ENCODE measurements around the gene KLB. TPM values are rescaled to one million over a fixed set of nuclear protein-coding genes. Genes with fewer than 3 reads are reported as not detected.

KLB gene
- total RNA-seq, 2 donors from 2014 or later = 0.09 TPM; not detected in 1

- H3K27ac ChIP-seq (ENCODE audit: low read depth, low read length) = no peak overlapping the region
- peaks cover 33% of the 10 kb centered on the region for H3K9me3 Mint-ChIP-seq
- H3K4me3 Mint-ChIP-seq = no peak overlapping the region
- no peaks in the 10 kb centered on the region for H3K4me1 ChIP-seq (ENCODE audit: control insufficient read depth, insufficient read depth, low read length)
- H3K4me1 Mint-ChIP-seq = no peaks in the 10 kb centered on the region
- H3K9me3 ChIP-seq (ENCODE audit: control insufficient read depth, low read length) = peaks cover 16% of the 10 kb centered on the region
- H3K36me3 Mint-ChIP-seq (ENCODE audit: low read depth) = no peaks in the 10 kb centered on the region
- peaks cover 20% of the 10 kb centered on the region for H3K27me3 Mint-ChIP-seq (ENCODE audit: insufficient read depth)
- H3K27me3 ChIP-seq (ENCODE audit: control insufficient read depth, insufficient read depth, low read length, poor library complexity, severe bottlenecking) = no peaks in the 10 kb centered on the region
- 88 to 96% methylated on average over 4 of the region's 4 CpGs for WGBS, 2 experiments (ENCODE audit: insufficient coverage in 1 of 2, insufficient read length in 1 of 2)
- TF ChIP-seq, protein P1, sequence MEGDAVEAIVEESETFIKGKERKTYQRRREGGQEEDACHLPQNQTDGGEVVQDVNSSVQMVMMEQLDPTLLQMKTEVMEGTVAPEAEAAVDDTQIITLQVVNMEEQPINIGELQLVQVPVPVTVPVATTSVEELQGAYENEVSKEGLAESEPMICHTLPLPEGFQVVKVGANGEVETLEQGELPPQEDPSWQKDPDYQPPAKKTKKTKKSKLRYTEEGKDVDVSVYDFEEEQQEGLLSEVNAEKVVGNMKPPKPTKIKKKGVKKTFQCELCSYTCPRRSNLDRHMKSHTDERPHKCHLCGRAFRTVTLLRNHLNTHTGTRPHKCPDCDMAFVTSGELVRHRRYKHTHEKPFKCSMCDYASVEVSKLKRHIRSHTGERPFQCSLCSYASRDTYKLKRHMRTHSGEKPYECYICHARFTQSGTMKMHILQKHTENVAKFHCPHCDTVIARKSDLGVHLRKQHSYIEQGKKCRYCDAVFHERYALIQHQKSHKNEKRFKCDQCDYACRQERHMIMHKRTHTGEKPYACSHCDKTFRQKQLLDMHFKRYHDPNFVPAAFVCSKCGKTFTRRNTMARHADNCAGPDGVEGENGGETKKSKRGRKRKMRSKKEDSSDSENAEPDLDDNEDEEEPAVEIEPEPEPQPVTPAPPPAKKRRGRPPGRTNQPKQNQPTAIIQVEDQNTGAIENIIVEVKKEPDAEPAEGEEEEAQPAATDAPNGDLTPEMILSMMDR (conservative IDR thresholded peaks at IDR 0.05) = no peak
- no peak overlapping the region for H3K4me3 ChIP-seq (ENCODE audit: low read length)
- DNase-seq = no peak
- no peak overlapping the region for H3K27ac Mint-ChIP-seq
- H3K9ac ChIP-seq (ENCODE audit: extremely low read depth, low read length, poor library complexity, severe bottlenecking) = no peak overlapping the region
- no peaks in the 10 kb centered on the region for H3K36me3 ChIP-seq (ENCODE audit: control insufficient read depth, insufficient read depth, low read length)
These were observed 31.3 kb upstream of the KLB start for GRCh38 chr4:39375478-39375877.

- peaks cover 18% of the 10 kb centered on the region for H3K27me3 Mint-ChIP-seq (ENCODE audit: insufficient read depth)
- no peaks in the 10 kb centered on the region for H3K36me3 Mint-ChIP-seq (ENCODE audit: low read depth)
- H3K4me3 Mint-ChIP-seq = no peak overlapping the region
- TF ChIP-seq, protein P1 (conservative IDR thresholded peaks at IDR 0.05) = peak; percentile 57
- Histone ChIP-seq H3K4me1 (ENCODE audit: control insufficient read depth, insufficient read depth, low read length) (no peaks in the 10 kb centered on the region), H3K27me3 (ENCODE audit: control insufficient read depth, insufficient read depth, low read length, poor library complexity, severe bottlenecking) (no peaks in the 10 kb centered on the region), H3K9ac (ENCODE audit: extremely low read depth, low read length, poor library complexity, severe bottlenecking) (no peak overlapping the region), H3K27ac (ENCODE audit: low read depth, low read length) (no peak overlapping the region), H3K4me3 (ENCODE audit: low read length) (no peak overlapping the region), H3K36me3 (ENCODE audit: control insufficient read depth, insufficient read depth, low read length) (no peaks in the 10 kb centered on the region), H3K9me3 (ENCODE audit: control insufficient read depth, low read length) (peaks cover 5% of the 10 kb centered on the region)
- no peaks in the 10 kb centered on the region for H3K4me1 Mint-ChIP-seq
- DNase-seq = peak; percentile 52
- H3K9me3 Mint-ChIP-seq = peaks cover 8% of the 10 kb centered on the region
- H3K27ac Mint-ChIP-seq = no peak overlapping the region
- WGBS, 2 experiments (ENCODE audit: insufficient coverage in 1 of 2, insufficient read length in 1 of 2) = 88 to 92% methylated on average over 1 of the region's 1 CpG
These were observed 23.0 kb upstream of the KLB start for GRCh38 chr4:39383690-39384089.

GRCh38 chr4:39384563-39384962 is 22.2 kb upstream of the KLB start:
- no peak overlapping the region for H3K27ac Mint-ChIP-seq
- H3K27me3 Mint-ChIP-seq (ENCODE audit: insufficient read depth) = peaks cover 15% of the 10 kb centered on the region
- Histone ChIP-seq H3K27ac (ENCODE audit: low read depth, low read length) (no peak overlapping the region), H3K36me3 (ENCODE audit: control insufficient read depth, insufficient read depth, low read length) (no peaks in the 10 kb centered on the region), H3K4me1 (ENCODE audit: control insufficient read depth, insufficient read depth, low read length) (no peaks in the 10 kb centered on the region), H3K4me3 (ENCODE audit: low read length) (no peak overlapping the region), H3K27me3 (ENCODE audit: control insufficient read depth, insufficient read depth, low read length, poor library complexity, severe bottlenecking) (no peaks in the 10 kb centered on the region), H3K9ac (ENCODE audit: extremely low read depth, low read length, poor library complexity, severe bottlenecking) (no peak overlapping the region), H3K9me3 (ENCODE audit: control insufficient read depth, low read length) (no peaks in the 10 kb centered on the region)
- 87 to 91% methylated on average over 8 to 9 of the region's 11 CpGs for WGBS, 2 experiments (ENCODE audit: insufficient coverage in 1 of 2, insufficient read length in 1 of 2)
- H3K36me3 Mint-ChIP-seq (ENCODE audit: low read depth) = no peaks in the 10 kb centered on the region
- TF ChIP-seq, protein P1 (conservative IDR thresholded peaks at IDR 0.05) = no peak
- no peak overlapping the region for H3K4me3 Mint-ChIP-seq
- DNase-seq = peak; percentile 51
- H3K9me3 Mint-ChIP-seq = peaks cover under 1% of the 10 kb centered on the region
- H3K4me1 Mint-ChIP-seq = no peaks in the 10 kb centered on the region
